GM19043 (cell line): ENCODE results near the gene FUZ.

ENCODE experiments used
- ATAC-seq: cut with Tn5 transposase; IDR thresholded peaks from one replicate; pipeline ENCODE4 v1.9.1; 2021; ENCODE audit warnings: low read depth; ENCODE audit not compliant: unreplicated experiment

Gene FUZ

GRCh38 chr19:49807904-49808675 lies 5.0 kb downstream of the FUZ start:
- ATAC-seq: no peak

- ATAC-seq: no peak
These were observed 5.8 kb downstream of the FUZ start for GRCh38 chr19:49807058-49807903.

GRCh38 chr19:49806620-49806959 lies 6.5 kb downstream of the FUZ start:
- no peak for ATAC-seq

GRCh38 chr19:49805822-49806619 lies 7.1 kb downstream of the FUZ start:
- ATAC-seq: no peak

GRCh38 chr19:49803529-49803856 lies 9.6 kb downstream of the FUZ start:
- ATAC-seq: no peak

- no peak for ATAC-seq
These were observed 10.1 kb downstream of the FUZ start for GRCh38 chr19:49802836-49803528.

- no peak for ATAC-seq
These were observed 11.0 kb downstream of the FUZ start for GRCh38 chr19:49801966-49802661.

- no peak for ATAC-seq
These were observed 11.6 kb downstream of the FUZ start for GRCh38 chr19:49801401-49801888.

- no peak for ATAC-seq
These were observed 12.3 kb downstream of the FUZ start for GRCh38 chr19:49800771-49801170.

GRCh38 chr19:49799798-49800376 lies 13.2 kb downstream of the FUZ start:
- no peak for ATAC-seq

GRCh38 chr19:49799271-49799797 lies 13.8 kb downstream of the FUZ start:
- ATAC-seq: no peak

GRCh38 chr19:49798574-49798973 lies 14.5 kb downstream of the FUZ start:
- ATAC-seq: no peak

GRCh38 chr19:49795615-49796014 lies 17.5 kb downstream of the FUZ start:
- no peak for ATAC-seq

GRCh38 chr19:49793561-49793840 lies 19.6 kb downstream of the FUZ start:
- ATAC-seq: no peak

GRCh38 chr19:49792829-49793560 lies 20.1 kb downstream of the FUZ start:
- ATAC-seq: no peak

- ATAC-seq: no peak
These were observed 21.2 kb downstream of the FUZ start for GRCh38 chr19:49791776-49792445.

GRCh38 chr19:49790866-49791265 lies 22.2 kb downstream of the FUZ start:
- ATAC-seq: no peak

GRCh38 chr19:49788857-49789256 lies 24.2 kb downstream of the FUZ start:
- no peak for ATAC-seq
